GDM1 (cell line): ENCODE measurements around the gene KIR2DL1.
"Not testable (repeated sequence)": the region's sequence is repeated elsewhere in the genome, so short reads cannot be mapped to it uniquely, and the experiment has no call there.

ENCODE experiments used
- DNase-seq: peaks from one replicate; lab custom pipeline; 2025; lab: John Stamatoyannopoulos, UW

Gene KIR2DL1

GRCh38 chr19:54769646-54770045 lies at the start of gene KIR2DL1:
TSS of gene KIR2DL1 (plus strand) at chr19:54769793. CDS start at chr19:54769851, 58 bp downstream.
- DNase-seq: not testable (repeated sequence)

- no peak for DNase-seq
Measured at GRCh38 chr19:54724142-54724541, 45.5 kb upstream of the KIR2DL1 start, which contains the start of gene KIR3DL3. TSS of gene KIR3DL3 (plus strand) at chr19:54724442. CDS start at chr19:54724497, 55 bp downstream.

GRCh38 chr19:54724644-54725043 lies 44.9 kb upstream of the KIR2DL1 start:
- no peak for DNase-seq

- no peak for DNase-seq
Measured at GRCh38 chr19:54725321-54725720, 44.3 kb upstream of the KIR2DL1 start.

- no peak for DNase-seq
Measured at GRCh38 chr19:54727562-54727961, 42.0 kb upstream of the KIR2DL1 start.

- no peak for DNase-seq
Measured at GRCh38 chr19:54728167-54728566, 41.4 kb upstream of the KIR2DL1 start.

GRCh38 chr19:54729416-54730188 lies 40.0 kb upstream of the KIR2DL1 start:
- DNase-seq: no peak

- no peak for DNase-seq
Measured at GRCh38 chr19:54731191-54731590, 38.4 kb upstream of the KIR2DL1 start.

- not testable (repeated sequence) for DNase-seq
Measured at GRCh38 chr19:54738306-54738705, 31.3 kb upstream of the KIR2DL1 start, which contains the start of gene KIR2DL3. TSS of gene KIR2DL3 (plus strand) at chr19:54738513. CDS start at chr19:54738546, 33 bp downstream.

GRCh38 chr19:54738715-54739114 lies 30.9 kb upstream of the KIR2DL1 start:
- DNase-seq: no peak

GRCh38 chr19:54739587-54740497 lies 29.8 kb upstream of the KIR2DL1 start:
- no peak for DNase-seq

GRCh38 chr19:54741950-54742349 lies 27.6 kb upstream of the KIR2DL1 start:
- DNase-seq: not testable (repeated sequence)

- DNase-seq: not testable (repeated sequence)
Measured at GRCh38 chr19:54744080-54744479, 25.5 kb upstream of the KIR2DL1 start.

- DNase-seq: peak; percentile 34
Measured at GRCh38 chr19:54747614-54748322, 21.8 kb upstream of the KIR2DL1 start.

GRCh38 chr19:54750276-54750675 lies 19.3 kb upstream of the KIR2DL1 start:
- DNase-seq: not testable (repeated sequence)

GRCh38 chr19:54756204-54757110 lies 13.1 kb upstream of the KIR2DL1 start:
- DNase-seq: not testable (repeated sequence)

- not testable (repeated sequence) for DNase-seq
Measured at GRCh38 chr19:54758577-54758976, 11.0 kb upstream of the KIR2DL1 start.

GRCh38 chr19:54764219-54764618 lies 5.4 kb upstream of the KIR2DL1 start:
- not testable (repeated sequence) for DNase-seq

GRCh38 chr19:54766464-54766863 lies 3.1 kb upstream of the KIR2DL1 start:
- DNase-seq: not testable (repeated sequence)

GRCh38 chr19:54770511-54770910 lies 918 bp downstream of the KIR2DL1 start:
- not testable (repeated sequence) for DNase-seq
